ENCODE measurements around the gene FRMD4B. TPM values are rescaled to one million over a fixed set of nuclear protein-coding genes. Genes with fewer than 3 reads are reported as not detected.

The FRMD4B gene
- total RNA-seq, result 50.5 TPM
- polyA plus RNA-seq (ENCODE audit: insufficient read depth, low read depth, low replicate concordance), result 11.8 TPM
- long read RNA-seq, donor 1, result 0 reads
- long read RNA-seq, donor 2, result 0 reads
- long read RNA-seq, donor 3, partial matches to known transcripts, result 0 of 1 reads
- long read RNA-seq, donor 3, other reads (novel, unspliced or antisense), result 0 of 1 reads
- long read RNA-seq, donor 4, partial matches to known transcripts, result 0 of 2 reads
- long read RNA-seq, donor 4, other reads (novel, unspliced or antisense), result 0 of 2 reads
- long read RNA-seq, donor 5, result 0 reads
- long read RNA-seq, donor 6, partial matches to known transcripts, result 6 of 8 reads
- long read RNA-seq, donor 6, other reads (novel, unspliced or antisense), result 0 of 8 reads
- long read RNA-seq, donor 7, full-length matches to known transcripts, result 7 of 27 reads
- long read RNA-seq, donor 7, partial matches to known transcripts, result 7 of 27 reads
- long read RNA-seq, donor 7, other reads (novel, unspliced or antisense), result 13 of 27 reads
- long read RNA-seq, donor 8, result 0 reads
- long read RNA-seq, donor 9, partial matches to known transcripts, result 0 of 2 reads
- long read RNA-seq, donor 9, other reads (novel, unspliced or antisense), result 0 of 2 reads
- long read RNA-seq, donor 10, partial matches to known transcripts, result 0 of 2 reads
- long read RNA-seq, donor 10, other reads (novel, unspliced or antisense), result 0 of 2 reads

DNA sequence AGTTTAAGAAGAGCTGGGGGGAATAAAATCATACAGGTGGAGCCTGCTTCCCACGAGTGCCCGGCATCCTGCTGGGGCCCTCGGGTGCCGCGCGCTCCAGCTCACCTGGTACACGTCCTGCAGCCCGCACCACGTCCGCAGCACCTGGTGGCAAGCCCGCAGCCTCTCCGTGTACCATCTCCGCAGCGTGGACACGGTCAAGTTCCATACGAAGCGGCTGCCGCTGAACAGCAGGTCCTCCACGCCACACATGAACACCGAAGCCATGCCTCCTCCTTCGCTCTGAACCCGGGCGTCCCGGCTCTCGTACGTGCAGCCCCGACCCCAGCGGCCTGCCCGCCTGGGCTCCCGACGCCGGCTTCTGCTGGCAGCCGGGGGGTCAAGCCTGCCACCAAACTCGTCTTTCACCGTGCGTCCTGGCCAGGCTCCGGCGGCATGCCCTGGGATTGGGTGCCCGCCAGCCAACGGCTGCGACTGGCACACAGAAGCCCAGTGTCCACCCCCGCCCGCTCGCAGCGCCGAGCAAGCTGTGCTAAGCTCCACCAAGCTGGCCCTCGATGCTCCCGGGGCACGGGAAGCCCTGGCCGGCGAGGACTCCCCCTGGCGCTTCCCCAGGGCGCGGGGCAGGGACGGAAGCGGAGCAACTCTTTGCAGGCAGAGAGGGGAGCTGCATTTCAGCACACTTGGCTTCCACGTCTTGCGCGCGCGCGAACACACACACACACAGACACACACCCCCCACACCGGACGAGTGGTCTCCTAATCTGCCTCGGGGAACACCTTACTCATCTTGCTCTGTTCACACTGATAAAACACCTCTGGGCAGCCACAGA lies at the start of gene FRMD4B:
Gene FRMD4B (minus strand): TSS at position 366 of the 833 bp plus-strand sequence. CDS start 99 bp downstream, at position 267.
- no peak for FAIRE-seq
- no peaks in the 10 kb centered on the region for H3K36me3 ChIP-seq (ENCODE audit: control insufficient read depth in 2 of 3, insufficient read depth in 3 of 3, low read length in 3 of 3)
- H3K9ac ChIP-seq (ENCODE audit: low read length in 3 of 3), result peak within 1 kb of the TSS in 2 of 3 donors; percentile 55 to 72
- peaks cover 0 to 5% (median 5%) of the 10 kb centered on the region in 3 donors for H3K4me1 ChIP-seq (ENCODE audit: control insufficient read depth in 2 of 3, insufficient read depth in 2 of 3, low read depth in 1 of 3, low read length in 3 of 3)
- intact Hi-C loops (cut with DNase I), result no loop called here
- TF ChIP-seq, protein P1, sequence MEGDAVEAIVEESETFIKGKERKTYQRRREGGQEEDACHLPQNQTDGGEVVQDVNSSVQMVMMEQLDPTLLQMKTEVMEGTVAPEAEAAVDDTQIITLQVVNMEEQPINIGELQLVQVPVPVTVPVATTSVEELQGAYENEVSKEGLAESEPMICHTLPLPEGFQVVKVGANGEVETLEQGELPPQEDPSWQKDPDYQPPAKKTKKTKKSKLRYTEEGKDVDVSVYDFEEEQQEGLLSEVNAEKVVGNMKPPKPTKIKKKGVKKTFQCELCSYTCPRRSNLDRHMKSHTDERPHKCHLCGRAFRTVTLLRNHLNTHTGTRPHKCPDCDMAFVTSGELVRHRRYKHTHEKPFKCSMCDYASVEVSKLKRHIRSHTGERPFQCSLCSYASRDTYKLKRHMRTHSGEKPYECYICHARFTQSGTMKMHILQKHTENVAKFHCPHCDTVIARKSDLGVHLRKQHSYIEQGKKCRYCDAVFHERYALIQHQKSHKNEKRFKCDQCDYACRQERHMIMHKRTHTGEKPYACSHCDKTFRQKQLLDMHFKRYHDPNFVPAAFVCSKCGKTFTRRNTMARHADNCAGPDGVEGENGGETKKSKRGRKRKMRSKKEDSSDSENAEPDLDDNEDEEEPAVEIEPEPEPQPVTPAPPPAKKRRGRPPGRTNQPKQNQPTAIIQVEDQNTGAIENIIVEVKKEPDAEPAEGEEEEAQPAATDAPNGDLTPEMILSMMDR (IDR thresholded peaks at IDR 0.05; ENCODE audit: borderline replicate concordance, extremely low read depth, insufficient read depth), result no peak
- no peaks in the 10 kb centered on the region for H3K9me3 ChIP-seq (ENCODE audit: control insufficient read depth in 2 of 3, insufficient read depth in 1 of 3, low read length in 3 of 3)
- peak within 1 kb of the TSS; percentile 48 to 78 (median 63) for H3K4me3 ChIP-seq (ENCODE audit: low read length in 3 of 3)
- peaks cover 2% of the 10 kb centered on the region for H3K27me3 ChIP-seq (ENCODE audit: control insufficient read depth, insufficient read depth, low read length)
- peak within 1 kb of the TSS; percentile 62 to 85 for H3K27ac ChIP-seq (ENCODE audit: low read depth in 2 of 2, low read length in 2 of 2)
- peak; percentile 65 to 90 (median 75) for DNase-seq

DNA sequence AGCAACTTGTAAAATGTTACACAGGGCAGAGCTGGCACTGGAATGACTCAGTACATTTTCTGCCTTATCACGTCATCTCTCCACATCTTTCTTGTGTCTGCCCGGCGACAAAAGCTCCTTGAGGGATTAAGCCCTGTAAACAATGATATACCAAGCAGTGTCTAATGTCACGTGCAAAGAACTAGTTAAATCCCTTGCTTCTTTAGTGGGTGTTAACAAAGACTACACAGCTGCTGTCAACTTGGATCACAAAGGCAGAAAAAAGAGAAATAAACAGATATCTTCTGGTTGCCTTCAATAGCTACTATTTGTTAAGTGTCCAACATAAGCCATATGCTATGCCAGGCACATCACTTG lies 48.1 kb upstream of the FRMD4B start:
- Histone ChIP-seq H3K4me1 (ENCODE audit: control insufficient read depth in 2 of 3, insufficient read depth in 2 of 3, low read depth in 1 of 3, low read length in 3 of 3) (no peaks in the 10 kb centered on the region), H3K4me3 (ENCODE audit: low read length in 3 of 3) (no peak overlapping the region), H3K27me3 (ENCODE audit: control insufficient read depth, insufficient read depth, low read length) (no peaks in the 10 kb centered on the region), H3K9ac (ENCODE audit: low read length in 3 of 3) (no peak overlapping the region), H3K9me3 (ENCODE audit: control insufficient read depth in 2 of 3, insufficient read depth in 1 of 3, low read length in 3 of 3) (no peaks in the 10 kb centered on the region), H3K36me3 (ENCODE audit: control insufficient read depth in 2 of 3, insufficient read depth in 3 of 3, low read length in 3 of 3) (no peaks in the 10 kb centered on the region), H3K27ac (ENCODE audit: low read depth in 2 of 2, low read length in 2 of 2) (no peak overlapping the region)
- DNase-seq (no peak), FAIRE-seq (no peak)
- TF ChIP-seq, protein P1 (IDR thresholded peaks at IDR 0.05; ENCODE audit: borderline replicate concordance, extremely low read depth, insufficient read depth), result no peak
- intact Hi-C loops (cut with DNase I), result no loop called here

DNA sequence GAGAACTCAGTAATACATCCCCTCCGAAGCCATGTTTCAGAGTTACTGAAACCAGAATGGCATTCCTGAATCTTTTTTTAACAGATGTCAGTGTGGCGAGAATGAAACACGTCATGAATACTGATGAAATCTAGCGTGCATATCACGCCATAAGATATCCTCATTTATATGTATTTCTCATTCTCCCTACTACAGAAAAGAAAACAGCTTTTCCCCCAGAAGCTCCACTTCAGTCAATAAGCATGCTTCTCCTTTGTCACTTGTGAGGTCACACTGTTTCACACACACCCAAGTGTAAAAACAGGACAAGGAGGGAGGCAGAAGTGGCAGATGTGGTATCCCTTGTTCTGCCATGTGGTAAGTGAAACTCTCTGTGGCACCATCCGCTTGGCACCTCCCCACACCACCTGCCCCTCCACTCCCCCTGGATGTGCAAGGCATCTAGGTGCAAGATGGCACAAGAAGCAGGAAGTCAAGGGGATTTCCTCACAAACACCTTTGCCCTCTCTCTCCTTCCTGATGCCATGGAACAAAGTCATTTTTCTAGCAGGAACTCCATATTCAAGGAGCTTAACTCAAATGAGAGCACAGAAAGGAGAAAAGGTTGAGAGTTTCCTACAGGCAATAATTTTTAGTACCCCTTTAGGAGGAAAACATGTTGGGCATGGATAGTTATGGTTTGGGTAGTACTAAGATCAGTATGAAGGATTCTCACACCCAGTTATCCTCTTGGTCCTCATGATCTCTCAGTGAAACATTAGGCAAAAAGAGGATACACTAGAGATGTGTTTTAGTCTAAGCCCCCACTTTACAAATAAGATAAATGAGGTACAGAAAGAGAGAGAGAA lies 47.5 kb upstream of the FRMD4B start:
- TF ChIP-seq, protein P1 (IDR thresholded peaks at IDR 0.05; ENCODE audit: borderline replicate concordance, extremely low read depth, insufficient read depth), result no peak
- no peaks in the 10 kb centered on the region for H3K27me3 ChIP-seq (ENCODE audit: control insufficient read depth, insufficient read depth, low read length)
- H3K27ac ChIP-seq (ENCODE audit: low read depth in 2 of 2, low read length in 2 of 2), result no peak overlapping the region
- DNase-seq (no peak), FAIRE-seq (no peak)
- no peaks in the 10 kb centered on the region for H3K36me3 ChIP-seq (ENCODE audit: control insufficient read depth in 2 of 3, insufficient read depth in 3 of 3, low read length in 3 of 3)
- no peak overlapping the region for H3K9ac ChIP-seq (ENCODE audit: low read length in 3 of 3)
- no peaks in the 10 kb centered on the region for H3K9me3 ChIP-seq (ENCODE audit: control insufficient read depth in 2 of 3, insufficient read depth in 1 of 3, low read length in 3 of 3)
- intact Hi-C loops (cut with DNase I), result no loop called here
- no peaks in the 10 kb centered on the region for H3K4me1 ChIP-seq (ENCODE audit: control insufficient read depth in 2 of 3, insufficient read depth in 2 of 3, low read depth in 1 of 3, low read length in 3 of 3)
- no peak overlapping the region for H3K4me3 ChIP-seq (ENCODE audit: low read length in 3 of 3)
